ENCODE data around the gene ENTR1.

The ENTR1 gene

GRCh38 chr9:136396219-136396515 lies 14.2 kb downstream of the ENTR1 start:
- DNase-seq (ENCODE audit: low spot score), result no peak

DNA sequence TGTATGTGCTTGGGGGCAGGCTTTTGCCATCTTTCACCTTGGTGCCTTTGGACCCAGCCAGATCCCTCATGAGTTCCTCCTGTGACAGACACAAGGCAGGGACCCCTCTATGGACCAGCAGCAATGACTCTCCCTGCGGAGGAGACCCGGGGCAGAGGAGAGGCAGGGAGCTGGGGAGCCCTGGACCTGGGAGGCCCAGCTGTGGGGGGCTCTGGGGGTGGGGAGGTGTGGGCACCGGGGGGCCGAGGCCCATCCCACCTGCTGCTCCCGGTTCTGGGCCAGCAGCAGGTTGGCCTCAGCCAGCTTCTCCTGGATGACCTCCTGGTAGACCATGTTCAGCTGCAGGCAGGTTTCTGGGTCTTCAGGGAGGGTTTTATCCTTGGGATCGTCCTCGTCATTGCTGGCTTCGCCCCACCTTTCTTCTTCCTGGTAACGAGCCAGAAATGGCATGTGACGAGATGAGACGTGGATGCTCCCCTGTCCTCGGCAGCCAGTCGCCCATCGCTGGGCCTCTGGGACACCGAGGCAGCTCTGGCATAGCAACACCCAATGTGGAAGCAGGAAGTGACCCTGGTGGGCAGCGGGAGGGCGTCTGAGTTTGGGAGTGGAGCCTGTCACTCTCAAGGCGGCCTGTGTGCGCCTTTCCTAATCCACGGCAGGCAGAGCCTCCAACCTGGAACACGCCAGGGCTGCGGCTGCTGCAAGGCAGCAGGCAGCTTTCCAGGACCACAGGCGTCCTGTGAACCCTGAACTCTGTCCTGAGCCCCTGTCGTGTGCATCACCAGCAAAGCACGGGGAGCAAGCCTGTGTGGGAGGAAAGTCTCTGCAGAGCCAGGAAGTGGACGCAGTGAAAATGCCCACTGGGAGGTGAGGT lies 14.8 kb downstream of the ENTR1 start:
- no peak for DNase-seq (ENCODE audit: low spot score)

GRCh38 chr9:136395020-136395340 lies 15.4 kb downstream of the ENTR1 start:
- DNase-seq (ENCODE audit: low spot score), result no peak

GRCh38 chr9:136394312-136395019 lies 15.9 kb downstream of the ENTR1 start:
- DNase-seq (ENCODE audit: low spot score), result no peak

- DNase-seq (ENCODE audit: low spot score), result no peak
Observed at GRCh38 chr9:136393531-136393930, 16.9 kb downstream of the ENTR1 start.

DNA sequence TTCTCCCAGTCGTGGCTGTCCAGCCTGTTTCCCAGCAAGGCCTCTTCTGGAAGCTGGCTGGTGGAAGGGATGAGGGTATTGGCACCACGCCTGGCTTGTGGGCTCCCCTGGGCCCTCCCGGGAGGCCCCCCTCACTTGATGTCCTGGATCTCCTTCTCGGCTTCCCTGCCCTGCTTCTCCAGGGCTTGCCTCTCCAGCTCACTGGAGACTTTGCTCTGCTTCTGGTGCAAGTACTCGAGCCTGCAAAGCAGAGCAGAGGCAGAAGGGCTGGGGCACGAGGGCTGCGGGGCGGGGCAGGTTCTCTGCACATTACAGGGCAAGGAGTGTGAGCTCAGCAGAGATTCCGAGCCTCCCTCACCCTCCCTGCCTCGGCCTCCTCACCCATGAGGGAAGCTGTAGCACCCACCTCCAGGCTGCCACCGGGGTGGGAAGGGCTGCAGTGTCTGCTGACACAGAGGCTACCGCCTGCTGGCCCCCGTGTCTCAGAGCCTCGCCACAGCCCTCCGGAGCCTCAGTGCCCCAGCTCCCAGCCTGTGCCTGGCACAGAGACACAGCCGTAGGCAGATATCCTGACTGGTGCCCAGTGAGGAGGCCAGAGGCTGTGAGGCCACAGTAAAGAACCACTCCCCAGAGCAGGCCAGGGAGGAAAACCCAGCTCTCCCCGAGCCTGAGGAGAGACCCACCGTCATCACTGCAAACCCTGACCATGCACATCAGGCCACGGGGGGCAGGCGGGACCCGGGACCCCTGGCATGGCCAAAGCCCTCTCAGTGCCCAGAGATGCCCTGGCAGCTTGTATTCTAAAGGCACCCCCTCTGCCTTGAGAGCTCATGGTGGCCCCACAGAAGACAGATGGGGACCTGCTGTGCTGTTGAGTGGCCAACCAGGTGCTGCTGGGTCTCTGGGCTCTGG lies 17.6 kb downstream of the ENTR1 start:
- DNase-seq (ENCODE audit: low spot score), result no peak

DNA sequence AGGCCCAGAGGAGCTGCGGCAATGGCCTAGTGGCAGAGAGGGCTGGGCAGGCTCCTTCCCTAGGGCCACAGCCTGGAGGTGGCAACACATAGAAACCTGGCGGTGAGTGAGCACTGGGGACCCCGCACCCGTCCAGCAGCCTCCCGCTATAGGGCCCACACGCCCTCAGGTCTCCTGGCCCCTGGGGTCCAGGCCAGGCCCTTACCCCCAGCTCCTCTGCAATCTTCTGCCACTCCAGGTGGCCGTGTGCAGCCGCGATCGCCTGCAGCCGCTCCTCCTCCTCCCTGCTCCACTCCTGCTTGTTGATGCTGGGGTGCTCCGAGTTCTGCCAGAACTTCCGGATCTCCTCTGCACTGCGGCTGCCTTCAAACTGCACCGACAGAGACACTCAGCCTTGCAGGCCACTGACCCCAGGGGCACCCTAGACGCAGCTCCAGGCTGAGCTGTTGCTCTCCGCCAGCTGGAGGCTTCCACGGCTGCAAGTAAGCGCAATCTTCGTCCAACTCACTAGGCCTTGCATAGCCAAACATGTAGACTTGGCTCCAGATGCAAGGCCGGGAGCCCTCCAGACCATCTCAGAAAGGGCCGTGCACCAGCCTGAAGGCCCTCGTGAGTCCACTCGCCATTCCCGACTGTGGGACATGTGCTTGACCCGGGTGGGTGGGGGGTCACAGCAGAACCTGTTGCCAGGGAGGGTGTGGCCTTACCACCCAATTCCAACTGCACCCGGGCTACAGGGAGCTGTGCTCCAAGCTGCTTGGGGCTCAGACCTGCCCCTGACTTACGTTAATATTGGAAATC lies 18.5 kb downstream of the ENTR1 start:
- DNase-seq (ENCODE audit: low spot score), result no peak

DNA sequence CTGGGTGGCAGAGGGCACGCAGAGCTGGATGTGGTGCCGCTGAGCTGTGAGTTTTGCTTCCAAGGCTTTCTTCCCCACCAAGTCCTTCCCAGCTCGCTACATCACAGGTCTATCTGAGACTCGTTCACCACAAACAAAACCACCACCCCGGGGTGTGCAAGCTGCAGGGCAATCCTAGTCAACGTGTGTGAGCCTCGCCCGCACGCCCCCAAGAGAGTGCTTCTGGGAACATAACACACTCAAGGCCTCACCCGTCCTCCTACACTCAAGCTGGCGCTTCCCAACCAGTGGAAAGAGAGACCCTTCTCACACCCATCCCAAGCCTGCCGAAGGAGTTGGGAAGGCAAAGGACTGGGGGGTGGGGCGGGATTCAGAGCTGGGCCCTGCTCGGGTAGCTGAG lies 21.0 kb downstream of the ENTR1 start:
- DNase-seq (ENCODE audit: low spot score), result no peak

GRCh38 chr9:136387217-136387616 lies 23.2 kb downstream of the ENTR1 start:
- no peak for DNase-seq (ENCODE audit: low spot score)

GRCh38 chr9:136386018-136386417 lies 24.4 kb downstream of the ENTR1 start:
- no peak for DNase-seq (ENCODE audit: low spot score)

DNA sequence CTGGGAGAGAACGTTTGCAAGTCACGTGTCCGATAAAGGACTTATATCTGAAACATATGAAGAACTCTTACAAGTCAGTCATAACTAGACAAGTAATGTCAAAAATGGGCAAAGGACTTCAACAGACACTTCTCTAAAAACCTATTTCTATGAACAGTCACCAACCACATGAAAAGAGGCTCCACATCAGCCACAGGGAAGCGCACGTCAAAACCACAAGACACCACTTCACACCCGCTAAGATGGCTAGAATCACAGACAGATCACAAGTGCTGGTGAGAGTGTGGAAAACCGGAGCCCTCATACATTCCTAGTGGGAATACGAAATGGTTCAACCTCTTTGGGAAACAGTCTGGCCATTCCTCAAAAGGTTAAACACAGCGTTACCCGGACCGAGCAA lies 25.4 kb downstream of the ENTR1 start:
- no peak for DNase-seq (ENCODE audit: low spot score)

DNA sequence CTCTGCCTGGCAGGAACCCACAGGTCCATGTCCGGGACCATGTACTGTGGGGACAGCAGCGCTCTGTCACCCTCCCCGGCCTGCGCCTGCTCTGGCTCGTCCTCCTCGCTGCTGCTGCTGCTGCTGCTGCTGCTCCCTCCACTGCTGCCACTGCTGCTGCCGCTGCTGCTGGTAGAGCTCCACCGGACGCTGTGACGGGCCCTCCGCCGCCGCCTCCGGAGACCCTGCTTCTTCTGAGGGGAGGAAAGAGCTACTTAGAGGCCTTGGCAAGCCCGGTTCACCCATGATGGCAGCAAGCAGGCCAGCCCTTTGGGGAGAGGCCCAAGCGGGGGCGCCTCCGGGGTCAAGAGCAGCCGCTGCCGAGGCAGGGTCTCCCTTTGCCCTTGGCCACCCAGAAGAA lies 27.0 kb downstream of the ENTR1 start:
- no peak for DNase-seq (ENCODE audit: low spot score)

DNA sequence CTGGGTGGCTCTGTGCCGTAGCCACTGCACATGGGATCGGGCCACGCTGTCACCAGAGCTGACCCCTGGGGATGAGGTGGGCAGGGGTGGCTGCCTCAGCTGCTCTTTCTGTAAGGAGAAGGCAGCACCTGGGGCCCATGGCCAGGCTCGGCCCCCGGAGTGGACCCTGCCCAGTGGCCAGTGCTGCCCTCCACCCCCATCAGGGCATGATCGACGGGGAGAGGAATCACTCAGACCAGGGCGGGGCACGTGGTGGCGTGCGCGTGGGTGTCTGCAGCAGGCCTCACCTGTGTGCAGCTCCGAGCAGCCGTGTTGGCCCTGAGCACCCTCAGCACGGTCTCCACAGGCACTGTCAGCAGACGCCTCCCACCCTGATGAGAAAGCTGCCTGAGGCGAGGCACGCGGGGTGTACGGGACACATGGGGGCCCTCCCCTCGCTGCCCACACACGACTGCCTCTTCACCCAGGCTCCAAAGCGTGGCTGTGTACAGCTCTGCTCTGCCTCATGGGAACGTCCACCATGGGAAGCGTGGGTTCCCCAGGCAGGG lies 28.4 kb downstream of the ENTR1 start:
- DNase-seq (ENCODE audit: low spot score), result no peak

DNA sequence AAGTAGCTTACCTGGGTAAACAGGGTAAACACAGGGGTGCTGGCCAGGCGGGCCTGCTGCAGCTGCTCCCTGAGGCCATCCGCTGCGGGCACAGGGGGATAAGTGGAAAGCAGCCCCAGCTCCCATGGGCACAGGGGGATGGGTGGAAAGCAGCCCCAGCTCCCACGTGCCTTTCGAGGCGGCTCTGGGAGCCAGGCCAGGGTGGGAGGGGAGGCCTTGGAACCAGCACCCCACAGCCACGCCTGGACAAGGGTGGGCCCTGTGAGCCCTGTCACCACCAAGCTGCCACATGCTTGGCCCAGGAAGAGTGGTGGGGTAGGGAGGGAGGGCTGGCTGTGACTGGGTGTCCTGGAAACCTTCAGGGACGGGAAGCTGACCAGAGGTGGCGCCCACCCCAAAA lies 29.1 kb downstream of the ENTR1 start:
- DNase-seq (ENCODE audit: low spot score), result no peak

- DNase-seq (ENCODE audit: low spot score), result no peak
Observed at GRCh38 chr9:136380381-136380780, 30.0 kb downstream of the ENTR1 start.

- no peak for DNase-seq (ENCODE audit: low spot score)
Observed at GRCh38 chr9:136379891-136380290, 30.5 kb downstream of the ENTR1 start.

DNA sequence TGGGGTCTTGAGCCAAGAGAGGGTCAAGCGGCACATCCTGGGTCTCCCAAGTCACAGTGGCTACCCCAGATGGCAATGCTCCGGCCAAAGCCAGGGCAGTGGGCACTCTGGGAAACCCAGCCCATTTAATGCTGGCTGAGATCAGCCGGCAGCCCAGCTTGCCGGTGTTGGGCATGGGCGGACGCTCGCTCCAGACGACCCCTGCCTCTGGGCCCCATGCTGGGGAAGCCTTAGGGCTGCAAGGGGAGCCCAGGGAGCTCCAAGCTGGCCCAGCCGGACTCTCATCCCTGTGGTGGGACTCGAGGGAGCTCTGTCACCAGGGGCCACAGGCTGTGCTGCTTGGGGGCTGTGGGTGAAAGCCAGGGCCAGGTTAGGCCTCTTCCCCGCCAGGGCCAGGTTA lies 31.0 kb downstream of the ENTR1 start:
- DNase-seq (ENCODE audit: low spot score), result no peak

DNA sequence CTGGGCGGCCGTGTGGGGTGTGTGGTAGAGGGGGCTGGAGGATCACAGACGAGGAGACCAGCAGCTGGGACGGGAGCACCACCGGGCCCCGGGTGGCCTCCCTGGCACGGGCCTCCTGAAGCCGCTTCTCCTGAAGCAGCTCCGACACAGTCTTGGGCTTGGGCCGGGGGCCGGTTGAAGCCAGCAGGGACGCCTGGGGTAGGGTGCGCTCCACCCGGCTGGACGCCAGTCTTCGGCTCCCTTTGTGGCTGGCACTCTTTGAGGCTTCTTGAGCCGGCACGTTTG lies 31.5 kb downstream of the ENTR1 start:
- DNase-seq (ENCODE audit: low spot score), result no peak

DNA sequence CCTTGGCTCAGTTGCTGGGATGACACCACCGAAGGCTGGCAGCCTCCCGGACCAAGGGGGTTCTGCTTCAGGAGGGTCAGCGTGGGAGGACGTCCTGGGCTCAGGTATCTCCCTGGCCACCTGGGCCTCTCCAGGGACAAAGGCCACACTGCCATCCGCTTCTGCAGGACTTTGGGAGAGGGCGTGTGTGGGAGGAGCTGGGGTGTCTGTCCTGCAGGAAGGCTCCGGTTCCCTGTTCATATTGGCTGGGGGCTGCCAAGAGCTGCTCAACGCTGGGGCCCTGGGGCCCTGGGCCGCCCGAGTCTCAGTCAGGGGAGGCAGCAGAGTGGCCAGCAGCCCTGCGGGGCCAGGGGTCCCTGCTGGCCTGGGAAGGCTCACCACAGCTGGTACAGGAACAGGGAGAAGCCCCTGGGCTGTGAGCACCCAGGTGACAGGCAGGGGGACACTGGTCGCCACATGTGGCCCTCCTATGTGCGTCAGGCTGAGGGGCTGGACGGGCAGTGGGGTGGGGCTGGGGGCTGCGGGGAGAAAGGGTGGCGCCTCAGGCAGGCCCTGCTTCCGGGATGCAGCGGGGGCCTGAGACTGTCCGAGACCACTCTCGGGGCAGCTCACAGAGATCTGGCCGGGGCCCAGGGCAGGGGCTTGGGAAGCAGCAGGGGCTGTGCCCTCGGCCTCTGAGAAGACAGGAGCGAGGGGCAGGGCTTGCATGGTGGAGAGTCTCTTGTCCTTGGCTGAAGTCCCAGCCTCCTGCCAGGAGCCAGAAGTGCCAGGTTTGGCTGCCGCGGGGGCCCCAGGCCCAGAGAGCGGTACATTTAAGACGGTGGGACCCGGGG lies 32.0 kb downstream of the ENTR1 start:
- DNase-seq (ENCODE audit: low spot score), result no peak

GRCh38 chr9:136377341-136378169 lies 32.9 kb downstream of the ENTR1 start:
- DNase-seq (ENCODE audit: low spot score), result no peak

Data from globus pallidus (tissue), 1 donor.